ENCODE results near the gene DAPP1.

DNA sequence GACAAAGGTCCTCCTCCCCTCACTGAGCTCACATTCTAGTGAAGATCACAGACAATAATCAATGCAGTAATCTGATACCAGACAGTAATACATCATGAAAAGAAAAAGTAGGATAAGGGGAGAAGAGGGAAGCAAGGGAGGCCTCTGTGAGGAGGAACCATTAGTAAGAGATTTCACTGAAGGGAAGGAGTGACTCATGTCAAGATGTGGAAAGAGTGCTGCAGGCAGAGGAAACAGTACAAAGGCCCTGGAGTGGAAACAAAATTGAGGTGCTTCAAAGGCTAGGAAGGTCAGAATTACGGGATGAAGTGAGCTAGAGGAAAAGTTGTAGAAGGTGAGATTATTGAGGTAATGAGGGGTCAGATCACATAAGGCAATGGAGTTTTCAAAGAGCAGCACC is 39.5 kb downstream of the DAPP1 start:
- TF ChIP-seq, protein P1, sequence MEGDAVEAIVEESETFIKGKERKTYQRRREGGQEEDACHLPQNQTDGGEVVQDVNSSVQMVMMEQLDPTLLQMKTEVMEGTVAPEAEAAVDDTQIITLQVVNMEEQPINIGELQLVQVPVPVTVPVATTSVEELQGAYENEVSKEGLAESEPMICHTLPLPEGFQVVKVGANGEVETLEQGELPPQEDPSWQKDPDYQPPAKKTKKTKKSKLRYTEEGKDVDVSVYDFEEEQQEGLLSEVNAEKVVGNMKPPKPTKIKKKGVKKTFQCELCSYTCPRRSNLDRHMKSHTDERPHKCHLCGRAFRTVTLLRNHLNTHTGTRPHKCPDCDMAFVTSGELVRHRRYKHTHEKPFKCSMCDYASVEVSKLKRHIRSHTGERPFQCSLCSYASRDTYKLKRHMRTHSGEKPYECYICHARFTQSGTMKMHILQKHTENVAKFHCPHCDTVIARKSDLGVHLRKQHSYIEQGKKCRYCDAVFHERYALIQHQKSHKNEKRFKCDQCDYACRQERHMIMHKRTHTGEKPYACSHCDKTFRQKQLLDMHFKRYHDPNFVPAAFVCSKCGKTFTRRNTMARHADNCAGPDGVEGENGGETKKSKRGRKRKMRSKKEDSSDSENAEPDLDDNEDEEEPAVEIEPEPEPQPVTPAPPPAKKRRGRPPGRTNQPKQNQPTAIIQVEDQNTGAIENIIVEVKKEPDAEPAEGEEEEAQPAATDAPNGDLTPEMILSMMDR (IDR thresholded peaks at IDR 0.05; ENCODE audit: extremely low read depth in 1 of 2, insufficient read depth in 1 of 2, low read depth in 1 of 2, low read length in 2 of 2) = no peak
- no peak for TF ChIP-seq POLR2A (IDR thresholded peaks at IDR 0.05; ENCODE audit: low read depth, low read length)
- no peak for TF ChIP-seq POLR2AphosphoS5 (IDR thresholded peaks at IDR 0.05; ENCODE audit: insufficient read depth, low read depth, low read length)
- TF ChIP-seq EZH2 (IDR thresholded peaks at IDR 0.05; ENCODE audit: borderline replicate concordance, low read depth, low read length, severe bottlenecking) = no peak
- peak; percentile 34 for TF ChIP-seq FOS (IDR thresholded peaks at IDR 0.05; ENCODE audit: borderline replicate concordance, insufficient read depth, low read length)
- TF ChIP-seq MYC (IDR thresholded peaks at IDR 0.05; ENCODE audit: low read depth, low read length) = no peak
